Stimulated activated CD4-positive, alpha-beta T cell treated with anti-CD3 and anti-CD28 coated beads, TNF-alpha, amount 100 ng/mL, for 1 hour (primary cell): ENCODE measurements around the gene DLX3.
"Not testable (repeated sequence)": the region's sequence is repeated elsewhere in the genome, so short reads cannot be mapped to it uniquely, and the experiment has no call there.

Experiments used
- DNase-seq, 3 donors: peaks; one replicate each; pipeline ENCODE4 v3.0.0-alpha.2; 2020; ENCODE audit warnings: low read depth in 3 of 3, low spot score in 1 of 3

Gene DLX3

GRCh38 chr17:49995055-49995738 is at the start of gene DLX3:
Gene DLX3, minus strand, starts transcription at chr17:49995224. Its CDS starts 226 bp downstream, at chr17:49994998.
- no peak for DNase-seq

DNA sequence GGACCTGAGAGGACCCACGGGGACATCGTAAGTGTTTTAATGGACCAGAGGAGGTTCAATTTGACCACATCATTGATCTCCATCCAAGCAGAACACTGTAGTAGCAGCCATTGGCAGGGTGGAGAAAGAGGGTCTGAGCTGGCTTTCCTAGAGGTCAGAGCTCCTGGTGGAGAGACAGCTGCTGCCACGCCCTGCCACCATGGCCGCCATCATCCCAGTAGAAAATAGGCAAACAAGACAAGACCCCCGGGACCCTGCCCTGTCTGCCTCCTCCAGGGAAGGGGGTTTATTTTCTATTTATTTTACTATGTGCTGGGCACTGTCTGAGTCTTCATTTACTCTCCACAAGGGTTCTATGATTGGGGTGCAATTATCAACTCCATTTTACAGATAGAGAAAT is 49.5 kb upstream of the DLX3 start:
- no peak for DNase-seq

DNA sequence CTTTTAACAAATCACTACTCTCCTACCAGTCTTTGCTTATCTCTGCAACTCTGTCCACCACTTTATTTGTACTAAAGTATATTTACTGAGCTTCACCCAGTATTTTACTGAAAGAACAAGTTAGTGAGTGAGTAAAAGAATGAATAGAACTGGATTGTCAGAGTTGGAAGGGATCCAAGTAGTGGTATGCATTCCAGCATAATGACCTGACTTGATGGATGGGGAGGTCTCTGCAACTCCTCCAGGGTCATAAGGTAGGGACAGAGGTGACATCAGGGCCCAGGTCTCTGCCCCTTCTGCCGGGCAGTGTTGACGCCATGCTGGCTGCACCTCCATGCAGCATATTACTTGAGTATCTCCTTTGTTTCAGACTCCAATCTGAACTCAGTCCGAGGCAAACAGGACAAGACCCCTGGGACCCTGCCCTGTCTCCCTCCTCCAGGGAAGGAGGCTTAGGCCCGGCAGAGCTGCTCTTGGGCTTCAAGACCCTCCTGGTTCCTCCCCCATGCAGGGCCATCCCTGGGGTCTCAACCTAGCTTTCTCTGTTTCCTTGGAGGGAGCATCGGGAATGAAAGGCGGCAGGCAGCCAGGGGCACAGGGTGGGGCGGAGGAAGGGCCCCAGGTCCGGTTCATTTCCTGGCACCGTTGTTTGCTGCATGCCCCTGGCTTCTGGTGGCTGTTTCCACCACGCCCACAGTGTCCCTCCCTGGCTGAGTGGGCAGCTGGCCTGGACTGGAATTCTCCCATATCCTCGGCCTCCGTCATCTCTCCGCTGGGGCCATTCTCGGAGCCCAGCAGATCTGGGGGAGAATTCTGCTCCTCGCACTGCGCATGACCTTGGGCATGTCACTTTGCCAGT is 48.5 kb upstream of the DLX3 start:
- no peak for DNase-seq

- DNase-seq: no peak
Measured at GRCh38 chr17:50042211-50042610, 47.2 kb upstream of the DLX3 start.

DNA sequence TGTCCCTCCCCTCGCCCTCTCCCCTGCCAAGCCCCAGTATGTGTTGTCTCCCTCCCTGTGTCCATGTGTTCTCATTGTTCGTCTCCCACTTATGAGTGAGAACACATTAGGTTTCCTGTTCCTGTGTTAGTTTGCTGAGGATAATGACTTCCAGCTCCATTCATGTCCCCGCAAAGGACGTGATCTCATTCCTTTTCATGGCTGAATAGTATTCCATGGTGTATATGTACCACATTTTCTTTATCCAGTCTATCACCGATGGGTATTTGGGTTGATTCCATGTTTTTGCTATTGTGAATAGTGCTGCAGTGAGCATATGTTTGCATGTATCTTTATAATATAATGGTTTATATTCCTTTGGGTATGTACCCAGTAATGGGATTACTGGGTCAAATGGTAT is 45.5 kb upstream of the DLX3 start:
- DNase-seq: not testable (repeated sequence)

DNA sequence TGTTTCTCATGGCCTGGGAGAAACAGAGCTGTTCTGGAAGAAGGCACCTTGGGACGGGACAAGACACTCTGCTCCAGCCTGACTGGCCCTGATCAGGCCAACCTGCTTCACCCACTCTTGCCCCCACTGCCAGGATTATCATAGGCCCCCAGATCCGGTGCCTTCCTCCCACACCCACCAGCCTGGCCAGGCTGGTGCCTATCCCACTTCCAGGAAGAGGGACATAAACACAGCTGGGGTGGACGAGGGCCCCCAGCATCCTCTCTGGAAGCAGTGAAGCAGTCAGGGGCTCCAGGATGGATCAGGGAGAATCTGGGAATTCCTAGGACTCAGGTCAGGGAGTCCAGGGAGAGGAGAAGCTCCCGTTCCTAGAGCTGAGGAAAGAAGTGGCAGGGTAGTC is 44.0 kb upstream of the DLX3 start:
- DNase-seq: no peak

- no peak for DNase-seq
Measured at GRCh38 chr17:50037321-50038107, 42.5 kb upstream of the DLX3 start.

GRCh38 chr17:50036455-50037261 is 41.6 kb upstream of the DLX3 start:
- DNase-seq: no peak

GRCh38 chr17:50035945-50036344 is 40.9 kb upstream of the DLX3 start:
- DNase-seq: no peak

DNA sequence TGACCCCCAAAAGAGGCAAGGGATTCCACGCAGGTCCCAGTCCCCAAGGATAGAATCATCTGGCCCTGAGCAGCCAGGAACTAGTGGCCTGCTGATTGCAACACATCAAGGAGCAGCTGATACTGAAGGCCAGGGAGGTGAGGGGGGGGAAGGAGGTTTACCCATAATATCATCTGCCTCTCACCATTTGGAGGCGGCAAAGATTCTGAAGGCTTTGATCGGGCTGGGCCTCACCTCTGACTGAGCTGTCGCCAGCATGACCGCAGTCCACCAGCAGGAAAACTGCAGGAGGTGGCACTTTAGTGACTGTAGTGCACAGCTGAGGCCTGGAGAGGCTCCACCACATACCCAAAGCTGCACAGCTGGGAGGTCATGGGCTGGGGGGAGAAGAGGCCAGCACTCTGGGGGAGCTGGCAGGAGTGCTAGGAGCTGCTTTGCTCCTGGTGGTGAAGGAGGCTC is 40.4 kb upstream of the DLX3 start:
- no peak for DNase-seq

DNA sequence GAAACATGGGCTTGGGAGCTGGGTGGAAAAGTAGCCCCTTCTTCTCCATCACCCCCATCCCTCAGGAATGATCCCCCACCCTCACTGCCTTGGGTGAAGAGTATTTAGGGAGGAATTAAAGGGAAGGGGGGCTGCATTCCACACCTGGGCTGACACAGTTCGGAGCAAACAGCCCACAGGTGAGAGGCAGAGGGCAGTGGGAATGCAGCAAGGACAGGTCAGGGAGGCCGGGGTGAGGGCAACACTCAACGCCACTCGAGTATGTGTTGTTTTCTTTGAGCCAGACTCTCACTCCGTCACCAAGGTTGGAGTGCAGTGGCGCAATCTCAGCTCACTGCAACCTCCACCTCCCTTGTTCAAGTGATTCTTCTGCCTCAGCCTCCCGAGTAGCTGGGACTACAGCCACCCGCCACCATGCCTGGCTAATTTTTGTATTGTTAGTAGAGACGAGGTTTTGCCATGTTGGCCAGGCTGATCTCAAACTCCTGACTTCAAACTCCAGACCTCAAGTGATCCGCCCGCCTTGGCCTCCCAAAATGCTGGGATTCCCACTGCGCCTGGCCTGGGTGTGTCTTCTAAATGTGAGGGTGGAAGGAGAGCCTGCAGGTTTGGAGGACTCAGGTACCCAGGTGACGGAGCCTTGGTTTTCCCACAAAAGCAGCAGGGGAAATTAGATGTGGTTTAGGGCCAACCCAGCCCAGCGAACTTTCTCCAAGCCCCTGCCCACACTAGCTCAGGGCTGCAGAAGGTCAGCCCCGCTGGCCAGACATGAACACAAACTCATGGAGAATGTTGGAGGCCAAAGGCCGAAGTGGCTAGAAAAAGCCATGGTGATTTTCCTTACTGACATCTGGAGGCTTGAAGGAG is 39.7 kb upstream of the DLX3 start:
- no peak for DNase-seq

- DNase-seq: no peak
Measured at GRCh38 chr17:50033316-50033715, 38.3 kb upstream of the DLX3 start.

DNA sequence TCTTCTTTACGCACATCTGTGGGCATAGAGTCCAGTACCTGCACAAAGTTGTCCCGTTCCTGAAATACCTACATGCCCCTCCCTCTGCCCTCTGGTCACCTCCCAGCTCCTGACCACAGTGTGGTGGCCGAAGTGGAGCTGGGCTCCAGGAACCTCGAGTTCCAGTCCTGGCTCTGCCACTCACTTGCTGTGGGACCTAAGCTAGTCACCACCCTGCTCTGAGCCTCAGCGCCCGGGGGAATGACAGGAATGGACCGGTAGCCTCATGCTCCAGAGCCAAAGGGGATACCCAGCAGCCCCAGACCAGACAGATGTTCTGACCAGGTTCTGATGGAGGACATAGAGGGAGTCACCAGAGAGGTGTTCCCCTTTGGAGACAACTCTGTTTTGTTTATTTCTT is 34.2 kb upstream of the DLX3 start:
- DNase-seq: no peak

GRCh38 chr17:50028736-50029120 is 33.7 kb upstream of the DLX3 start:
- no peak for DNase-seq

GRCh38 chr17:50027881-50028735 is 33.1 kb upstream of the DLX3 start:
- DNase-seq: no peak

DNA sequence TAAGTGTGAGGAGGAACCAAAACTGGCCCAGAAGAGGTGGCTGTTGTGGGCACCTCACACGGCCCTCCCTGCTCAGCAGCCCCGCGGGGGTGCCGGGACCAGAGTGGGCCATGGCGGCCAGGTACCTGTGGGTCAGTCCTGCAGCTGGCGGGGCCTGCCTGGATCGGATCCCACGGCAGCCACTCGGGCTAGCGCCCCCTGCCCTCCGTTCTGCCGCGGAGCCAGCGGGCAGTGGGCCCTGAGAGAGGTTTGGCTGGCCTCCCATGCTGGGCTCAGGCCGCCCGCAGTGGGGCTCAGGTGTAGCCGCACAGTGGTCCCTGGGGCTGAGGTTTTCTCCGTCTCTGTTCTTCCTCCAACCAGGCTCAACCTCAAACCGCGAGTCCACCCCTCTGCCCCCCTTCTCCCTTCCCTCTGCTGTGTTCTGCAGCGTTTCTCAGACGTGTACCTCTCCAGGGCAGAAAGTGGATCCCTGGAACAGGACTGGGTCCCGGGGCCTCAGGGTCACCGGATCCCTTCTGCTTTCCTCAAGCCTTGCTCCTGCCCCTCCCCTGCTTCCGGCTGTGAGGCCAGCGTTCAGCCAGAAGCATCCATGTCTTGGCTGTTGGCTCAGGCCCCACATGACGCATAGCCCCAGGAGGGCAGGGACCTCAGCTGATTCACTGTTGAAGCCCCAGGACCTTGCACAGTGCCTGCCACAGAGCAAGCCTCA is 32.3 kb upstream of the DLX3 start:
- DNase-seq: no peak

DNA sequence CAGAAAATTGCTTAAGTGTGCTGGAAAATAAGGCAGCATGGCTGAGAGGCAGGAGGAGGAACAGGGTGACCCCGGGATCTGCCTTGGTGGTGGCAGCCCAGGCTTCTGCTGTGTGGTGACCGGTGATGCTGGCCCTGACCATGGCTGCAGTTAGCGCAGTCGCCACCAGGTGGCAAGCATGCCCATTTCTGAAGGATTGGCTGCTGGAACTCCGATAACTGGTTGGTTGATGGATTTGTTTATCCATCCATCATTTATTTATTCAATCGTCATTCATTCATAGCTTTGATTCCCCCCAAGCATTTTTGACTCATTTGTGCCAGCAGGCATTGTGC is 31.8 kb upstream of the DLX3 start:
- DNase-seq: peak; percentile 32 to 79 (median 62)

DNA sequence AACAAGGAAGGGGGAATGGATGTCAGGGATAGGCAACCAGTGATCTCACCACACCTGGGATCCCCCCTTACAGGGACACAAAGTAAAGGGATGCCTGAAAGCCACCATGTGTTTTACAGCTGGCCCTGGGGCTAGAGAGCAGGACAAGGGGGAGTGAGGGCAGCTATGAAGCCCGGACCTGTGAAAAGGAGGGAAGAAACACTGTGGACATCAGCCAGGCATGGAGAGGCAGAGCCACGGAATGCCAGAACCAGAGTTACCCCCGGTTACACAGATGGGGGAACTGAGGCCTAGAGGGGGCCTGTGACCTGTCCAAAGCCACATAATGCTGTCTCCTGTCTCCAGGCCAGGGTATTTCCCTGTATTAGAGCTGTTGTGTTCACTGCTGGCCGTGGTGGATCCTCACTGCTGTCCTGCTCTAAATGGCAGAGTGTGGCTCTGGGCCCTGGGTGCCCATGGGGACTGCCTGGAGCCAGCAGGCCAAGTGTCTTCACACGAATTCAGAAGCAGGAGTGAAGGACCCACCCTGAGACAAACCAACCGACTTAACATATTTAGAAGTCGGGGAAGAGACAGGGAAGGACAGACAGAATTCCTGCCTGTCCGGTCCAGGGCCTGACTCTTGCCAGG is 31.1 kb upstream of the DLX3 start:
- no peak for DNase-seq
